Measurements from ENCODE around the gene GATA2. TPM values are rescaled to one million over a fixed set of nuclear protein-coding genes. Genes with fewer than 3 reads are reported as not detected.
A peak's percentile ranks its signal among the peaks of the same experiment; 100 is the strongest.

Gene GATA2
- total RNA-seq, 1 donor = 0.72 TPM

GRCh38 chr3:128498901-128499530 lies 6.0 kb upstream of the GATA2 start:
- Histone ChIP-seq H3K4me3 (ENCODE audit: insufficient read depth, low read length) (no peak overlapping the region), H3K36me3 (ENCODE audit: insufficient read depth, low read length) (no peaks in the 10 kb centered on the region), H3K9me3 (ENCODE audit: low read depth, low read length) (no peaks in the 10 kb centered on the region), H3K27me3 (ENCODE audit: insufficient read depth, low read length) (peaks cover 36% of the 10 kb centered on the region), H4K20me1 (ENCODE audit: insufficient read depth, low read length) (peaks cover 3% of the 10 kb centered on the region), H3K4me2 (ENCODE audit: insufficient read depth, low read length) (no peak overlapping the region), H3K79me2 (ENCODE audit: insufficient read depth, low read length) (no peaks in the 10 kb centered on the region), H3K27ac (ENCODE audit: low read depth, low read length) (no peak overlapping the region), H2AFZ (ENCODE audit: low read length) (no peak overlapping the region), H3K4me1 (ENCODE audit: insufficient read depth, low read length) (peaks cover 6% of the 10 kb centered on the region)
- DNase-seq (ENCODE audit: insufficient read length, low spot score, missing footprints) = no peak
- no peak for TF ChIP-seq CTCF (IDR thresholded peaks at IDR 0.05; ENCODE audit: extremely low read depth, low read depth, low read length)

GRCh38 chr3:128498127-128498626 lies 5.2 kb upstream of the GATA2 start:
- Histone ChIP-seq H3K27me3 (ENCODE audit: insufficient read depth, low read length) (peaks cover 44% of the 10 kb centered on the region), H4K20me1 (ENCODE audit: insufficient read depth, low read length) (peaks cover 4% of the 10 kb centered on the region), H3K36me3 (ENCODE audit: insufficient read depth, low read length) (no peaks in the 10 kb centered on the region), H2AFZ (ENCODE audit: low read length) (no peak overlapping the region), H3K4me3 (ENCODE audit: insufficient read depth, low read length) (peak overlapping the region; percentile 27), H3K4me2 (ENCODE audit: insufficient read depth, low read length) (peak overlapping the region; percentile 84), H3K79me2 (ENCODE audit: insufficient read depth, low read length) (no peaks in the 10 kb centered on the region), H3K9me3 (ENCODE audit: low read depth, low read length) (no peaks in the 10 kb centered on the region), H3K27ac (ENCODE audit: low read depth, low read length) (no peak overlapping the region), H3K4me1 (ENCODE audit: insufficient read depth, low read length) (peaks cover 6% of the 10 kb centered on the region)
- no peak for DNase-seq (ENCODE audit: insufficient read length, low spot score, missing footprints)
- no peak for TF ChIP-seq CTCF (IDR thresholded peaks at IDR 0.05; ENCODE audit: extremely low read depth, low read depth, low read length)

- Histone ChIP-seq H3K27ac (ENCODE audit: low read depth, low read length) (no peak overlapping the region), H3K4me2 (ENCODE audit: insufficient read depth, low read length) (peak overlapping the region; percentile 84), H3K9me3 (ENCODE audit: low read depth, low read length) (no peaks in the 10 kb centered on the region), H3K36me3 (ENCODE audit: insufficient read depth, low read length) (no peaks in the 10 kb centered on the region), H3K79me2 (ENCODE audit: insufficient read depth, low read length) (no peaks in the 10 kb centered on the region), H3K27me3 (ENCODE audit: insufficient read depth, low read length) (peaks cover 50% of the 10 kb centered on the region), H2AFZ (ENCODE audit: low read length) (no peak overlapping the region), H3K4me1 (ENCODE audit: insufficient read depth, low read length) (peaks cover 6% of the 10 kb centered on the region), H3K4me3 (ENCODE audit: insufficient read depth, low read length) (peak overlapping the region; percentile 68), H4K20me1 (ENCODE audit: insufficient read depth, low read length) (peaks cover 4% of the 10 kb centered on the region)
- TF ChIP-seq CTCF (IDR thresholded peaks at IDR 0.05; ENCODE audit: extremely low read depth, low read depth, low read length) = peak; percentile 44
- peak; percentile 96 for DNase-seq (ENCODE audit: insufficient read length, low spot score, missing footprints)
Measured at GRCh38 chr3:128497305-128498126, 4.5 kb upstream of the GATA2 start.

Measured in osteoblast (primary cell).